Stimulated activated CD4-positive, alpha-beta T cell treated with anti-CD3 and anti-CD28 coated beads, Interleukin-1b, Interleukin-23, amount 100 ng/mL, for 1 hour (primary cell): Measurements from ENCODE around the gene MAPK6.
"Not testable (repeated sequence)": the region's sequence is repeated elsewhere in the genome, so short reads cannot be mapped to it uniquely, and the experiment has no call there.

ENCODE experiments used
- DNase-seq, 2 donors: peaks; one replicate each; pipeline ENCODE4 v3.0.0-alpha.2; 2020; ENCODE audit warnings: low read depth in 2 of 2

Gene MAPK6

GRCh38 chr15:52018693-52019393 lies at the start of gene MAPK6:
TSS of gene MAPK6 (plus strand) at chr15:52019219. CDS start at chr15:52046461, 27,242 bp downstream.
- peak; percentile 88 to 95 for DNase-seq

- no peak for DNase-seq
Observed at GRCh38 chr15:51969728-51970127, 49.3 kb upstream of the MAPK6 start.

GRCh38 chr15:51970132-51970817 lies 48.7 kb upstream of the MAPK6 start:
- no peak for DNase-seq

- DNase-seq: no peak
Observed at GRCh38 chr15:51971032-51971374, 48.0 kb upstream of the MAPK6 start.

- peak; percentile 58 to 77 for DNase-seq
Observed at GRCh38 chr15:51971375-51972133, 47.5 kb upstream of the MAPK6 start, which contains the start of gene LEO1. TSS of gene LEO1 (minus strand) at chr15:51971778. CDS start at chr15:51971745, 33 bp downstream.

- no peak for DNase-seq
Observed at GRCh38 chr15:51973220-51973619, 45.8 kb upstream of the MAPK6 start.

GRCh38 chr15:51973775-51974174 lies 45.2 kb upstream of the MAPK6 start:
- no peak for DNase-seq

GRCh38 chr15:51982013-51982769 lies 36.8 kb upstream of the MAPK6 start:
- no peak for DNase-seq

- no peak for DNase-seq
Observed at GRCh38 chr15:51982770-51983103, 36.3 kb upstream of the MAPK6 start.

- no peak for DNase-seq
Observed at GRCh38 chr15:51991141-51991540, 27.9 kb upstream of the MAPK6 start.

- no peak for DNase-seq
Observed at GRCh38 chr15:51992953-51993352, 26.1 kb upstream of the MAPK6 start.

GRCh38 chr15:52002351-52002750 lies 16.7 kb upstream of the MAPK6 start:
- no peak for DNase-seq

GRCh38 chr15:52003089-52003488 lies 15.9 kb upstream of the MAPK6 start:
- not testable (repeated sequence) for DNase-seq

GRCh38 chr15:52003710-52004109 lies 15.3 kb upstream of the MAPK6 start:
- DNase-seq: no peak

- DNase-seq: no peak
Observed at GRCh38 chr15:52004806-52005205, 14.2 kb upstream of the MAPK6 start.

- DNase-seq: no peak
Observed at GRCh38 chr15:52005748-52006701, 13.0 kb upstream of the MAPK6 start.

GRCh38 chr15:52006702-52007340 lies 12.2 kb upstream of the MAPK6 start:
- no peak for DNase-seq

- DNase-seq: no peak
Observed at GRCh38 chr15:52008359-52008697, 10.7 kb upstream of the MAPK6 start.

- no peak for DNase-seq
Observed at GRCh38 chr15:52008698-52009434, 10.2 kb upstream of the MAPK6 start.
